Endothelial cell of umbilical vein (primary cell): ENCODE results near the gene PIK3R6.

Experiments
- GATA2 ChIP-seq: IDR thresholded peaks from 2 replicates; pipeline ENCODE4 v1.7.0; 2011; ENCODE audit warnings: low read depth, mild to moderate bottlenecking, moderate library complexity, mixed read lengths, low read length; ENCODE audit not compliant: insufficient read length, insufficient read depth
- JUN ChIP-seq: IDR thresholded peaks from 2 replicates; pipeline ENCODE4 v1.6.1; 2011; ENCODE audit warnings: borderline replicate concordance, low read depth; ENCODE audit not compliant: insufficient read length, insufficient read depth
- TF ChIP-seq, protein P1 (sequence below), 2 donors: IDR thresholded peaks; 1 replicate in 1 of 2; 2 replicates in 1 of 2; pipeline ENCODE4 v1.5.1; 2011; ENCODE audit warnings: low read length in 2 of 2, mild to moderate bottlenecking in 2 of 2, moderate library complexity in 2 of 2, control low read depth in 1 of 2, inconsistent platforms in 1 of 2, low read depth in 1 of 2; ENCODE audit not compliant: insufficient read depth in 1 of 2; ENCODE audit errors: extremely low read depth in 1 of 2

DNA sequence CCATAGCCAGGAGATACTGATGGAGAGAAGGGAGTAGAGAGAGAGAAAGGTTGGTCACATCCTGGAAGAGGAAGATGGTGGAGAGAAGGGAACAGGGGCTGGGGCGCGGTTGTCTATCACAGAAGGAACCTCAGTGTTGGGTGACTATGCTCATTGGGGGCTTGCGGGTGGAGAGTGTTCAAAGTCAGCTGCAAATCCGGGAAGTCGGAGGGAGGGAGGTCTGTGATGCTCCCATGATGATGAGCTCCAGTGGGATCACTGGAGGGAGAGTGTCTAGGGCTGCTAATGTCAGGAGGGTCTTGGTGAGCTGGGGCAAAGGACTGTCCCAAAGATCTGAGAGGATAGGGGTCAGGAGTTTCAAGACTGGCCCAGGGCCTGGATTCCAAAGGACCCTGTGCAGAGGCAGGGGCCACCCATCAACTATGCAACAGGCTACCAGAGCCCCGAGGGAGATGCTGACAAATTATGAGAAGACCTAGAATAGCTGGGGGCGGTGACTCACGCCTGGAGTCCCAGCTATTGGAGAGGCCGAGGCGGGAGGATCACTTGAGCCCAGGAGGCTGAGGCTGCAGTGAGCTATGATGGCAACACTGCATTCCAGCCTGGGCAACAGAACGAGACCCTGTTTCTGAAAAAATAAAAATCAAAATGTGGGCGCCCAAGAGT, 111.8 kb downstream of the PIK3R6 start:
- TF ChIP-seq JUN: no peak
- TF ChIP-seq, protein P1, sequence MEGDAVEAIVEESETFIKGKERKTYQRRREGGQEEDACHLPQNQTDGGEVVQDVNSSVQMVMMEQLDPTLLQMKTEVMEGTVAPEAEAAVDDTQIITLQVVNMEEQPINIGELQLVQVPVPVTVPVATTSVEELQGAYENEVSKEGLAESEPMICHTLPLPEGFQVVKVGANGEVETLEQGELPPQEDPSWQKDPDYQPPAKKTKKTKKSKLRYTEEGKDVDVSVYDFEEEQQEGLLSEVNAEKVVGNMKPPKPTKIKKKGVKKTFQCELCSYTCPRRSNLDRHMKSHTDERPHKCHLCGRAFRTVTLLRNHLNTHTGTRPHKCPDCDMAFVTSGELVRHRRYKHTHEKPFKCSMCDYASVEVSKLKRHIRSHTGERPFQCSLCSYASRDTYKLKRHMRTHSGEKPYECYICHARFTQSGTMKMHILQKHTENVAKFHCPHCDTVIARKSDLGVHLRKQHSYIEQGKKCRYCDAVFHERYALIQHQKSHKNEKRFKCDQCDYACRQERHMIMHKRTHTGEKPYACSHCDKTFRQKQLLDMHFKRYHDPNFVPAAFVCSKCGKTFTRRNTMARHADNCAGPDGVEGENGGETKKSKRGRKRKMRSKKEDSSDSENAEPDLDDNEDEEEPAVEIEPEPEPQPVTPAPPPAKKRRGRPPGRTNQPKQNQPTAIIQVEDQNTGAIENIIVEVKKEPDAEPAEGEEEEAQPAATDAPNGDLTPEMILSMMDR (IDR thresholded peaks at IDR 0.05; ENCODE audit: extremely low read depth in 1 of 2, insufficient read depth in 1 of 2, low read depth in 1 of 2, low read length in 2 of 2): no peak
- TF ChIP-seq GATA2: no peak
